HG03135 (cell line): ENCODE results near the gene RAB3A.
"Not testable (repeated sequence)": the region's sequence is repeated elsewhere in the genome, so short reads cannot be mapped to it uniquely, and the experiment has no call there.

Experiments used
- ATAC-seq: cut with Tn5 transposase; IDR thresholded peaks from one replicate; pipeline ENCODE4 v1.9.1; 2021; ENCODE audit warnings: mild to moderate bottlenecking, moderate library complexity; ENCODE audit not compliant: unreplicated experiment

Gene RAB3A

GRCh38 chr19:18171605-18172327, 32.1 kb downstream of the RAB3A start:
- no peak for ATAC-seq

- ATAC-seq, result no peak
Measured at GRCh38 chr19:18170714-18171255, 33.1 kb downstream of the RAB3A start.

- no peak for ATAC-seq
Measured at GRCh38 chr19:18168673-18169381, 35.0 kb downstream of the RAB3A start.

DNA sequence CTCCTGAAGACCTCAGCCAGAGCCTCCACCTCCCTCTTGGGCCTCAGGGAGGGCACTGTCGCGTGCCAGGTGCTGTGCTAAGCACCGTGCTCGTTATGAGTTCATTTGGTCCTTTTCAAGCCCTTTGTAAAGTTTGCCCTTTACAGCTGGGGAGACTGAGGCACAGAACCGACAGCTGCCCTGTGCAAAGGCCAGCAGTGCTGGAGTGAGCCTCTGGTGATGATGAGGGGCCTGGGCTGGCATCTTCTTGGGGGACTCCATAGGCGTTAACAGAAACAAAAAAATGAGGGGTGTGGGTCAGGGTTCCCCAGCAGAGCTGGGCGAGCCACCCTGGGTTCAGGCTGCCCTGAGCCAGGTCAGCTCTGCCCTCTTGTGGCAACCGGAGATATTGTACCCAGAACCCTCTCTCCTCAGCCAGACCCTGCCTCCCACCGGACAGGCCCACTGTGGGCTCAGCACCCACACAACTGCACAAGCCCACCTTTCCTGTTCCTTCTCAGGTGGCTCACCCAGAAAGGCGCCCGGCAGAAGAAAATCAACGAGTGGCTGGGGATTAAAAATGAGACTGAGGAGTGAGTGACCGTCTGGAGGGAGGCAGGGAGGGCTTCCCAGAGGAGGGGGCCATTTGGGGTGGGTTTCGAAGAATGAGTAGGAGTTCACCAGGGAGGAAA, 35.7 kb downstream of the RAB3A start:
- ATAC-seq, result no peak

- ATAC-seq, result no peak
Measured at GRCh38 chr19:18167011-18167410, 36.8 kb downstream of the RAB3A start.

GRCh38 chr19:18165794-18166544, 37.9 kb downstream of the RAB3A start:
- no peak for ATAC-seq

GRCh38 chr19:18164072-18164471, 39.8 kb downstream of the RAB3A start:
- ATAC-seq, result no peak

- no peak for ATAC-seq
Measured at GRCh38 chr19:18161636-18162002, 42.2 kb downstream of the RAB3A start.

- ATAC-seq, result peak; percentile 69
Measured at GRCh38 chr19:18160971-18161635, 42.7 kb downstream of the RAB3A start.

- no peak for ATAC-seq
Measured at GRCh38 chr19:18160493-18160970, 43.3 kb downstream of the RAB3A start.

DNA sequence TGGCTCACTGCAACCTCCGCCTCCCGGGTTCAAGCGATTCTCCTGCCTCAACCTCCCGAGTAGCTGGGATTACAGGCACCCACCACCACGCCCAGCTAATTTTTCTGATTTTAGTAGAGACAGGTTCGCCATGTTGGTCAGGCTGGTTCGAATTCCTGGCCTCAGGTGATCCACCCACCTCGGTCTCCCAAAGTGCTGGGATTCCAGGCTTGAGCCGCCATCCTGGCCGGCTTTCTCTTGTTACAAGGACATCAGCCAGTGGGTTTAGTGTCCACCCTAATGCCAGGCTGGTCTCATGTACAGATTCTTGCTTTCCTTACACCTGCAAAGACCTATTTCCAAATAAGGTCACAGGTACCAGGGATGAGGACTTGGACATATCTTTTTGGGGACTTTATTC, 44.0 kb downstream of the RAB3A start:
- ATAC-seq, result no peak

DNA sequence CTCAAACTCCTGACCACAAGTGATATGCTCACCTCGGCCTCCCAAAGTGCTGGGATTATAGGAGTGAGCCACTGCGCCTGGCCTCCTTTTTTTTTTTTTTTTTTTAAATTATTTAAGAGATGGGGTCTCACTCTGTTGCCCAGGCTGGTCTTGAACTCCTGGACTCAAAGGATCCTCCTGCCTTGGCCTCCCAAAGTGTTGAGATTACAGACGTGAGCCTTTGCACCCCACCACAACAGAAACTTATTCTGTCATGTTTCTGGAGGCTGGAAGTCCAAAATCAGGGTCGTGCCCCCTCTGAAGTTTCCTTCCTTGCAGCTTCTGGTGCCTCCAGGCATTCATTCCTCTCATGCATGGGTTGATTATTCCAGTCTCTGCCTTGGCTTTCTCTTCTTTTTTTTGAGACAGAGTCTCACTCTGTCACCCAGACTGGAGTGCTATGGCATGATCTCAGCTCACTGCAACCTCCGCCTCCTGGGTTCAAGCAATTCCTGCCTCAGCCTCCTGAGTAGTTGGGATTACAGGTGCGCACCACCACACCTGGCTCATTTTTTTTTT, 44.7 kb downstream of the RAB3A start:
- not testable (repeated sequence) for ATAC-seq

GRCh38 chr19:18158467-18158866, 45.4 kb downstream of the RAB3A start:
- no peak for ATAC-seq

- no peak for ATAC-seq
Measured at GRCh38 chr19:18157465-18158063, 46.3 kb downstream of the RAB3A start.

DNA sequence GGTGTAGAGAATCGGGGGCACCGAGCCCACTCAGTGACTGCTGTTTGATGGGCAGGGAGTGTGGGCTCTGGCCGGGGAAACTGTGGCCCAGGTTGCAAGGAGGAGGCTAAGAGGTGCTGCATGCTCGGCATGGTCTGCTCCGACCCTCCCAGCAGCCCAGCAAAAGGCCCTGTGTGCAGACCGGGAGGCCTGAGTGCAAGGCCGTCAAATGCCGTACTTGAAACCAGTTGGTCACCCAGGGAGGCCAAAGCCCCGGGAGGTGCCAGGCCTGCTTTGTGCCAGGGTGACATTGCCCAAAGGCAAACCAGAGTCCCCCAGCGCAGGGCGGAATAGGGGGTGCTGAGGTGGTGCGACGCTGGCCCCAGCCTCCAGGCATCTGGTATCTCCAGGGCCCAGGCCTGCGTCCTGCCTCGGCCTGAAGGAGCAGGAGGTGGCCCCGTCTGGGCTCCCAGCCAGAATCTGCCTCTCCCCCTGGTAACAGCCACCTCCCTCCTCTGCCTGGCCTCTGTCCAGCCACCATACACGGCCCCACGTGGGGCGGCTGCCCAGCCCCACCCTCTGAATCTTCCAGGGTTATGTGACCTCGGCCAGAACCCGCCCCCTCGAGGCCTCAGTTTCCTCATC, 46.9 kb downstream of the RAB3A start:
- no peak for ATAC-seq

DNA sequence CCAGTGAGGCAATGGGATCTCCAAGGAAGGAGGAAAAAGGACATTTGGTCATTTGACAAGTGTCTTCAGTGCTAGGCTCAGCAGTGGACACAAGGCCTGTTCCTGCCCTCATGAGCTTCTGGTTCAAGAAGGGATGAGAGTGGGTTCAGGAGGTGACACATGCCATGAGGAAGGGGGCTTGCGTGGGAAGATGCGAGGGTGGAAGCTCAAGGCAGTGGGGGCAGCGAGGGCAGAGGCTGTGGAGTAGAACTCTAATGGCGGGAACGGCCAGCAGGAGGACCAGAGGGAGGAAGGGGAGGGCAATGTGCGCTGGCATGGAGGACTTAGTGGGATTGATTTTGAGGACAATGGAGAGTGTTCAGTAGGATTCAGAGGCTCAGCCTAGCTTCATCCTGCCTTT, 47.6 kb downstream of the RAB3A start:
- no peak for ATAC-seq

GRCh38 chr19:18155095-18156087, 48.5 kb downstream of the RAB3A start:
- ATAC-seq, result no peak

- no peak for ATAC-seq
Measured at GRCh38 chr19:18153556-18154134, 50.2 kb downstream of the RAB3A start.
